NCI-H1930 (cell line): Measurements from ENCODE around the gene BCKDK.
A peak's percentile ranks its signal among the peaks of the same experiment; 100 is the strongest.
"Not testable (repeated sequence)": the region's sequence is repeated elsewhere in the genome, so short reads cannot be mapped to it uniquely, and the experiment has no call there.

Experiments
- DNase-seq, 2 experiments: peaks; one replicate each; lab custom pipeline; 2025; lab: John Stamatoyannopoulos, UW

Gene BCKDK

DNA sequence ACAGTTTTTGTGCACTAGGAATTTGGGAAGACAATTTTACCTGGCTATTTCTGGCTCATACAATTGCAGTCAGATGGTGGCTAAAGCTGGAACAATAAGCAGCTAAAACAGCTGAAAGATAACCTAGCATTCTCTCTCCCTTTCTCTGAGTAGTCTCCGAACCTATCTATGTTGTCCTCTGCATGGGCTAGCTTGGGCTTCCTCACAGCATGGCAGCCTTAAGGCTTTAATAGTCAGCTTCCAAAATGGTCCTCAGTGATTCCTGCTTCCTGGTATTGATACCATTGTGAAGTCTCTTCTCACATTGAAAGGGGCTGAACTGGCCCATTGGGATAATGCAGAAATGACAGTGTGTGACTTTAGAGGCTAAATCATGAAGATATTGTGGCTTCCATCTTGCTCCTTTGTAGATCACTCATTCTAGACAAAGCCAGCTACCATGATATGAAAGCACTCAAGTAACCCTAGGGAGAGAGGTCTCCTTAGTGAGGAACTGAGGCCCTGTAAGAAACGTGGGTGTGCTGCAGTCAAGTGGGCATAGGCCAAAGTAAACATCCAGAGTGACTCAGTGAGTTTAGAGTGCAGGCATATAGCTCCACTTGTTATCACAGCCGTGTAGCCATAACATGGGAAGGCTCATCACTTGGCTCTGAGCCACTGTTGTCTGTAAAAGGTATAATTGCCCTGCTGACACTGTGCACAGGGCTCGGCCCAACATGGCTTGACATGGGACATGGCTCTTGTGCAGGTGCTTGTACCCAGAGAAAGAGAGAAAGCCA, 8.1 kb upstream of the BCKDK start:
- DNase-seq: no peak

DNA sequence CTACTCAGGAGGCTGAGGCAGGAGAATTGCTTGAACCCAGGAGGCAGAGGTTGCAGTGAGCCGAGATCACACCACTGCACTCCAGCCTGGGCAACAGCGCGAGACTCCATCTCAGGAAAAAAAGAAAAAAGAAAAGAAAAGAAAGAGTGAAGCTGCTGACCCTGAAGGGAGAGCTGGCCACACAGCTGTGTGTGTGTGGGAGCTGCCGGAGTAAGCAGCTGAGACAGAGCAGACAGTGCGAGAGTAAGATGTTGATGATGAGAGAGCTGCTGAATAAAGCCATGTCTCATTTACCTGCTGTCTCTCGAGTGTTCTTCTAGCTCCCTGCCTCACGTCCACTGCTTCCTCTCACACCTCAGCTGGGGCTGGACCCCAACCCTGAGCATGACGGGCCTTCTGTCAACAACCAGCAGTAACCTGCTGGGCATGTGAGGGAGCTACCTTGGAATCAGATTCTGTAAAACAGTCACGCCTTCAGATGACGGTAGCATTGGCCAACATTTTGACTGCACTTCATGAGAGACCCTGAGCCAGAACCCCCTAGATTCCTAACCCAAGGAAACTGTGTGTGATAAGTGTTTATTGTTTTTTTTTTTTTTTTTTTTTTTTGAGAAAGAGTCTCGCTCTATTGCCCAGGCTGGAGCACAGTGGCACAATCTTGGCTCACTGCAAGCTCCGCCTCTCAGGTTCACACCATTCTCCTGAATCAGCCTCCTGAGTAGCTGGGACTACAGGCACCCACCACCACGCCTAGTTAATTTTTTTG, 7.1 kb upstream of the BCKDK start:
- not testable (repeated sequence) for DNase-seq

DNA sequence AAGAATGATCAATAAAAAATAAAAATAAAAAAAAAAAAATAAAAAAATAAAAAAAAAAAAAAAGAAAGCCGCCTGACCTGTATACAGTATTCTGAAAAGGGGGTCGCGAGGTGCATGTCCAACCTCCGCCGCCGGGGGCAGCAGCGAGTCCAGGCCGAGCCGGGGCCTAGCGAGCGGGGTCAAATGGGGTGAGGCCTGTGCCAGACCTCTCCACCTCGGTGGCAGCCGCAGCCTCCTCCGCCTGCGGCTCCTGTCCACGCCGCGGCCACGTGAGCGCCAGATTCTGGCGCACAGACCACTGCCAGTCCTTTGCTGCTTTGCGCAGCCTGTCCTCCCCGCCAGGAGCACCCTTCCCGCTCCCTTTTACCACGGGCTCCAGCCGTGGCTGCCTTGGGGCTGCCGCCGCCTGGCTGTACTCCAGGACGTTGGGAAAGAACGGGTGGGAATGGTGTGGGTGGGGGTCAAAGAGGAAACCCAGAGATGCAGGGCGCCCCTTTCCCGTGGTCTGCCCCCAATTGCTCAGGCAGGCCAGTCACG, 2.4 kb upstream of the BCKDK start:
- DNase-seq: no peak

- no peak for DNase-seq
Observed at GRCh38 chr16:31106509-31107464, 1.4 kb upstream of the BCKDK start.

GRCh38 chr16:31107465-31107867, 720 bp upstream of the BCKDK start:
- no peak for DNase-seq

DNA sequence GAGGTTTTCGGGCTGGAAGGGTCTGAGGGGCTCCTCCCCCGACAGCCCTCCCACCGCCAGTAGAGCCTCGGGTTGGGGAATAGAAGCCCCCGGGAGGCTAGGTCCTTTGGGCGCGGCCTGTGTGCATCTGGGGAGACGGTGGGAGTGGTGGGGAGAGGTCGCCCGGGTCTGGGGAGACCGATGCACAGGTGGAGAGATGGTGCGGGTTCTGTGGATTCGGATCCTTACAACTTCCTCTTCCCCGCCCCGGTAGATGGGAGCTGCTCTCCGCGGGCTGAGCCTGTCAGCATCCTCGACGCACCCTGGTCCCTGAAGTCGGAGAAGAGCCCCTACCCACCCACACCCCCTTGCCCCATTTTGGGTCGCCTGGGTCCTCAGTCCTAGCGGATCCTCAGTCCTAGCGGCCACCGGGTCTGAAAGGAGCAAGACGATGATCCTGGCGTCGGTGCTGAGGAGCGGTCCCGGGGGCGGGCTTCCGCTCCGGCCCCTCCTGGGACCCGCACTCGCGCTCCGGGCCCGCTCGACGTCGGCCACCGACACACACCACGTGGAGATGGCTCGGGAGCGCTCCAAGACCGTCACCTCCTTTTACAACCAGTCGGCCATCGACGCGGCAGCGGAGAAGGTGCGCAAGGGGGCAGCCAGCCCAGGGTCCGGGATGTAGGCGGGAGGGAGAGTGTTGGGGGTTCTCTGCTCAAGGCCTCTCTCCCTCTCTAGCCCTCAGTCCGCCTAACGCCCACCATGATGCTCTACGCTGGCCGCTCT, 790 bp downstream of the BCKDK start:
- DNase-seq: no peak

- DNase-seq: no peak
Observed at GRCh38 chr16:31109622-31110021, 1.4 kb downstream of the BCKDK start.

DNA sequence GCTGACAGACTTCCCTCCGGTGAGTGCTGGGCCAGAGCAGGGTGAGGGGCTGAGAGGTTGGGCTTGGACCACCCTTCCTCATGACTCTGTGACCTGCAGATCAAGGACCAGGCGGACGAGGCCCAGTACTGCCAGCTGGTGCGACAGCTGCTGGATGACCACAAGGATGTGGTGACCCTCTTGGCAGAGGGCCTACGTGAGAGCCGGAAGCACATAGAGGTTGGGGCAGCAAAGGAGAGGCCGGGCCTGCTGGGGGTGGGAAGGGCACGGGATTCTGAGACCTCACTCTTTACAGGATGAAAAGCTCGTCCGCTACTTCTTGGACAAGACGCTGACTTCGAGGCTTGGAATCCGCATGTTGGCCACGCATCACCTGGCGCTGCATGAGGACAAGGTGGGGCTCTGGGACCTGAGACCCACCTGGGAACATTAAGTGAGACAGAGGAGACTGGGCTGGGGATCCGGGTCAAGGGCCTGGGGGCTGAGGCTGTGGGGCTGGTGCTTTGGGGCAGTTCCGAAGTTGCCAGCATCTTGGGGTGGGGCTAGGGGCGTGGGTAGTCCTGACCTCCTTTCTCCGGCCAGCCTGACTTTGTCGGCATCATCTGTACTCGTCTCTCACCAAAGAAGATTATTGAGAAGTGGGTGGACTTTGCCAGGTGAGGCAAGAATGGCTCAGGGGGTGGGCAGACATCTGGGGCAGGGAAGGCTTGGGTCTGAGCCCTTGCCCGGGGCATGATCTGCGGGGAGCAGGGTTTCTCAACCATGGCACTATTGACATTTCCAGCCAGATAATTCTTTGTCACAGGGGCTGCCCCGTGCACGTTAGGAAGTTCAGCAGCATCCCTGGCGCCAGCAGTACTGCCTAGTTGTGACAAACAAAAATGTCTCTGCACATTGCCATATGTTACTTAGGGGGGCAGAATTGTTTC, 2.2 kb downstream of the BCKDK start:
- DNase-seq: no peak

GRCh38 chr16:31111881-31112466, 3.8 kb downstream of the BCKDK start:
- DNase-seq: no peak

GRCh38 chr16:31112711-31113110, 4.5 kb downstream of the BCKDK start:
- DNase-seq: no peak

GRCh38 chr16:31113121-31114120, 5.2 kb downstream of the BCKDK start:
- no peak for DNase-seq

DNA sequence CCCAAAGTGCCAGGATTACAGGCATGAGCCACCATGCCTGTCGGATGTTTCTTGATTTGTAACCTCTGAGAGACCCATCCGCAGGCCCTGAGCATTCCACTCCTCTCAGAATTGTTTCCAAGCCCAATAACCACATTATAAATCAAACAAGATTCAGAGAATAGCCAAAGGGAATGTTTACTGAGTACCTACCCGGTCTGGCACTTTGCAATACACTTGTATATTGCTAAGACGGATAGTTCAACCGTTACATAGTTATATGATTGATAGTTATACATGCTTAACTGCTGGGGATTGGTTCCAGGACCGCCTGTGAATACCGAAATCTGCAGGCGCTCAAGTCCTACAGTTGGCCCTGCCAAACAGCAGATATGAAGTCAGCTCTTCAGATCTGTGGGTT, 6.3 kb downstream of the BCKDK start:
- no peak for DNase-seq

GRCh38 chr16:31117384-31118222, 9.4 kb downstream of the BCKDK start, which contains the start of gene KAT8:
KAT8 (plus strand) TSS chr16:31117664; CDS start chr16:31117682, 18 bp downstream.
- DNase-seq: peak; percentile 99

DNA sequence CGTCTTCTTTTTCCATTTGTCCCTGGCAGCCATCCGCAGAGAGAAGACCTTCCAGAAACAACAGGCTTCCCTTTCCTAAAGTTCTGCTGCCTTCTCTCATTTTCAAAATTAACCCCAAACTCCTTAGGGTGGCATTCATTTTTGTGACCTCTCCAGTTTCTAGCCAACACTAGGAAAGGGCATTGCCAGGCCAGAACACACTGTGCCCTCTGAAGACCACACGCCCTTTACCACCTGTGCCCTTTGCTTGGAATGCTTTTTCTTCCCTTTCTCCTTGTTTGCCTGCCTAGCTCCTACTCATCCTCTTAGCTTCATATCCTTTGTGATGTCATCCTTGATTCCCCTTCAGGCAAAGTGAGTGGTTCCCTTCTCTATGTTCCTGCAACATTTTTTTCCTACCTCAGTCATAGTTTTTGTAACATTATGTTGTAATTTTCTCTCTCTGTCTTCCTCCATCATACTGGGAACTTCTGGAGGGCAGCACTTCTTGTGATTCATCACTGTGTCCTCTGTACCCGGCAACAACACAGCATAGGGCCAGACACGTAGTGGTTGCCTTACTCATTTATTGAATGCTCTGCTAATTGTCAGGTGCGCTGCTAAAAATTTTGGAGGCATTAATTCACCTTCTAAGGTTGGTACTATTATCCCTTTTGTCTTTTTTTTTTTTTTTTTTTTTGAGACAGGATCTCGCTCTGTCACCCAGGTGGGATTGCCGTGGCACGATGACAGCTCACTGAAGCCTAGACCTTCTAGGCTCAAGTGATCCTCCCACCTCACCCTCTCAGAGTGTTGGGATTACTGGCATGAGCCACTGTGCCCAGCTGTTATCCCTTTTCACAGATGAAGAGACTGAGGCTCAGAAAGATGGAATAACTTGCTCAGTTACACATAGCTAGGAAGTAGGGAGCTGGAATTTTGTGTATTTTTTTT, 10.3 kb downstream of the BCKDK start:
- DNase-seq: no peak

DNA sequence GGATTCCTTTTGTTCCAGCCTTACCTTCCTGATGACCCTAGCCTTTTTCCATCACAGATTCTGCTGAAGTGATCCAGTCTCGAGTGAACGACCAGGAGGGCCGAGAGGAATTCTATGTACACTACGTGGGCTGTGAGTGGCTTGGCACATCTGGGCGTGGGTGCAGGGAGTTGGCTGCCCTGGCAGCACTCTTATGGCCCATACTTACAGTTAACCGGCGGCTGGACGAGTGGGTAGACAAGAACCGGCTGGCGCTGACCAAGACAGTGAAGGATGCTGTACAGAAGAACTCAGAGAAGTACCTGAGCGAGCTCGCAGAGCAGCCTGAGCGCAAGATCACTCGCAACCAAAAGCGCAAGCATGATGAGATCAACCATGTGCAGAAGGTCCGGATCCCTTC, 11.9 kb downstream of the BCKDK start:
- DNase-seq: no peak

DNA sequence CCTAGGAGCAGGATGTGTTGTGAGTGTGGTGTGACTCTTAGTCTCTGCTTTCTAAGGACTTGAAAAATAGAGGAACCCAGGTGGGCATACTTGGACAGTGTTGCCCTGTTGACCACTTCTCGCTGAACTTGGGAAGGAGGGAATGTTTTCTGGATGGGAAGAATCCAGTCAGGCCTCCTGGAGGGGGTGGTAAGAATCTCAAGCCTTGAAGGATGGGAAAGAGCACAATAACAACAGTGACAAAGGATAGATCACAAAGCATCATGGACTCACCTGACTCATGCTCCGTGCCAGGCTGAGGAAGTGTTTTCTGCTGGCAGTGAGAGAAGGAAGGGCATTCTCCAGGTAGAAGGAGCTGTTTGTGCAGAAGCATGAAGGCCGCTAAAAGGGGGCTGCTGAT, 17.7 kb downstream of the BCKDK start:
- DNase-seq: no peak
